Stimulated activated CD8-positive, alpha-beta memory T cell treated with anti-CD3 and anti-CD28 coated beads, Interleukin-15, amount 100 ng/mL, for 24 hours (primary cell): ENCODE data around the gene AKAP10.
"Not testable (repeated sequence)": the region's sequence is repeated elsewhere in the genome, so short reads cannot be mapped to it uniquely, and the experiment has no call there.

Source experiments
- DNase-seq: peaks from one replicate; pipeline ENCODE4 v3.0.0-alpha.2; 2020; ENCODE audit warnings: low read depth

AKAP10 gene

GRCh38 chr17:19867329-19868078 lies 110.1 kb downstream of the AKAP10 start, which contains the start of gene ULK2:
TSS of gene ULK2 (minus strand) at chr17:19867936. CDS start at chr17:19867417, 519 bp downstream.
- DNase-seq = peak; percentile 17

- peak; percentile 13 for DNase-seq
These were observed 110.6 kb downstream of the AKAP10 start for GRCh38 chr17:19867079-19867328.

- DNase-seq = no peak
These were observed 112.6 kb downstream of the AKAP10 start for GRCh38 chr17:19865021-19865420.

DNA sequence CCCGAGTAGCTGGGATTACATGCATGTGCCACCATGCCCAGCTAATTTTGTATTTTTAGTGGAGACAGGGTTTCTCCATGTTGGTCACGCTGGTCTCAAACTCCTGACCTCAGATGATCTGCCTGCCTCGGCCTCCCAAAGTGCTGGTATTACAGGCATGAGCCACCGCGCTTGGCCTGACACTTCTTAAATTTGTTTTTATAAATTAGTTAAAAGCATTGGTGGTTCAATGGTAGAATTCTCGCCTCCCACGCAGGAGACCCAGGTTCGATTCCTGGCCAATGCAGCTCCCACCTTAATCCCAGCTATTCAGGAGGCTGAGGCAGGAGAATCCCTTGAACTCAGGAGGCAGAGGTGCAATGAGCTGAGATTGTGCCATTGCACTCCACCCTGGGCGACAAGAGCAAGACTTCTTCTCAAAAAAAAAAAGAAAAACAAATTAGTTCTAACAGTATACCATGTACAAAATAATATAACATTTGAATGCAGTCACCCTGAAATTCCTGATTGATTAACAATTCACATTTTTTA lies 116.9 kb downstream of the AKAP10 start:
- DNase-seq = not testable (repeated sequence)

- DNase-seq = no peak
These were observed 120.0 kb downstream of the AKAP10 start for GRCh38 chr17:19857640-19858039.
